ENCODE data around the gene PKD1L1. TPM values are rescaled to one million over a fixed set of nuclear protein-coding genes. Genes with fewer than 3 reads are reported as not detected.

PKD1L1 gene
- total and polyA plus RNA-seq, 4 donors: 0.52 to 1.2 TPM; not detected in 2

DNA sequence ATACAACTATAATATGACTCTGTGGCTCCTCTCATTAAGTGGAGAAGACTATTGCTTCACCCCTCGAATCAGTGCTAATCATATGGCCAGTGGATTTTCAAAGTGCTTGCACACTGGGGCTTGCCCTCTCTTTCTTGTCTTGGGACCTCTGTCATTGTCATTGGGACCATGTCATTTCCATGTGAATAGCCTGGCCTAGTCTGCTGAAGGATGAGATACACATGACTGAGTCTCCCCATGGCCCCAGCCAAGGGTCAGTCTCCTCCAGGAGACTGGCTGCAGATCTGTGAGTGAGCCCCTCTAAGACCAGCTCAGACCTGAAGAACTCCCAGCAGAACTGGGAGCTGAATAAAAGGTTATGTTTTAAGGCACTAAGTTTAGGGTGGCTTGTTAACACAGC, 39.5 kb downstream of the PKD1L1 start:
- Histone ChIP-seq H3K9me3 (ENCODE audit: control insufficient read depth, low read length) (no peaks in the 10 kb centered on the region), H3K4me3 (ENCODE audit: low read length in 2 of 2) (no peak overlapping the region), H3K27me3 (ENCODE audit: control insufficient read depth in 1 of 2, insufficient read depth in 2 of 2, low read length in 1 of 2) (no peaks in the 10 kb centered on the region), H3K4me1 (ENCODE audit: control insufficient read depth in 1 of 2, insufficient read depth in 2 of 2, low read length in 2 of 2) (no peaks in the 10 kb centered on the region), H3K27ac (ENCODE audit: low read depth in 1 of 2, low read length in 2 of 2) (no peak overlapping the region), H3K36me3 (ENCODE audit: control insufficient read depth in 1 of 2, insufficient read depth in 2 of 2, low read length in 1 of 2) (no peaks in the 10 kb centered on the region)
- WGBS, 2 donors: 43 to 74% methylated on average over 1 of the region's 1 CpG
- intact Hi-C loops (cut with DNase I): no loop called here
- DNase-seq (no peak), ATAC-seq (ENCODE audit: low FRiP score) (no peak)

DNA sequence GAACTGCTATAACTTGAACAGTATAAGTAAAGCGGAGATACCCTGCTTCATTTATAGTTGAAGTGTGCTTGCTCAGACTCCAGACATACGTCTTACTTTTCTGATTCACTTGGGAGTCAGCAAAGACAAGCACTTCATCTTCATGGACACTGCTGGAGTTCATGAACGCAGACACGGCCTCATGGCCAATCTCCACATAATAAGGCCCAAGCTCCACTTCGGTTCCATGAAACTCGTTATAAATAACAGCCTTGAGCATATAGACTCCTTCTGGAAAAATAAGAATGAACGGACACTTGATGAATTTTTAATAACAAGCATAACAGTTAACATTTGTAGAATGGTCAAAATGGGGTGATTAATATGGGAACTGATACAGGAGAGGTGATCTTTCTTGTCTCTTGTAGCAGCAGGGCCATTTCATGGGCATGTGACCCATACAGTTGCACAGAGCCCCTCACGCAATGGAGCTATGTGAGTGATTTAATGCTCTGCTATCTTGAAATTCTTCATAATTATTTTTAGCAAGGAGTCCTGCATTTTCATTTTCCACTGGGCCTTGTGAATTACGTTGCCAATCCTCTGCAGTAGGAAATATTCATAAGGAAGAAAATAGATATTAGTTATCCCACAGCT, 40.2 kb downstream of the PKD1L1 start:
- Histone ChIP-seq H3K27ac (ENCODE audit: low read depth in 1 of 2, low read length in 2 of 2) (no peak overlapping the region), H3K36me3 (ENCODE audit: control insufficient read depth in 1 of 2, insufficient read depth in 2 of 2, low read length in 1 of 2) (no peaks in the 10 kb centered on the region), H3K9me3 (ENCODE audit: control insufficient read depth, low read length) (no peaks in the 10 kb centered on the region), H3K4me3 (ENCODE audit: low read length in 2 of 2) (no peak overlapping the region), H3K4me1 (ENCODE audit: control insufficient read depth in 1 of 2, insufficient read depth in 2 of 2, low read length in 2 of 2) (no peaks in the 10 kb centered on the region), H3K27me3 (ENCODE audit: control insufficient read depth in 1 of 2, insufficient read depth in 2 of 2, low read length in 1 of 2) (no peaks in the 10 kb centered on the region)
- ATAC-seq (ENCODE audit: low FRiP score): no peak
- intact Hi-C loops (cut with DNase I): no loop called here
- WGBS, 2 donors: 69 to 79% methylated on average over 9 of the region's 9 CpGs
- no peak for DNase-seq

DNA sequence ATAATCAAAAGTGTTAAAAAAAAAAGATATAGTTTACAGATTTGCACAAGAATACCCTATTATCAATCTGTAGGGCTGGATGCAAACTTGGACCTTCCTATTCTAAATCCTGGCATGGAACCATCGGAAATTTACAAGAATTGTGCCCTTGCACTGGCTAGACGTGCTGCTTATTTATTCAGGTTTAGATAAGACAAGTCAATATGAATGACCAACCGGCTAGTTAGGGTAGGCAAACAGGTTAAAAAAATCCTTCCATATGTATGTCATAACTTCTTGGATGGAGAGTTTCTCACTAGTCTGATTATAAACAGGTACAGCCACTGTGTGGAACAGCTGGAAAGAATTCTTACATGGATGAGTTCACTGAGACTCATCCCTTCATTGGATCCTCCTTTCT, 41.4 kb downstream of the PKD1L1 start:
- Histone ChIP-seq H3K4me3 (ENCODE audit: low read length in 2 of 2) (no peak overlapping the region), H3K9me3 (ENCODE audit: control insufficient read depth, low read length) (no peaks in the 10 kb centered on the region), H3K4me1 (ENCODE audit: control insufficient read depth in 1 of 2, insufficient read depth in 2 of 2, low read length in 2 of 2) (no peaks in the 10 kb centered on the region), H3K27me3 (ENCODE audit: control insufficient read depth in 1 of 2, insufficient read depth in 2 of 2, low read length in 1 of 2) (no peaks in the 10 kb centered on the region), H3K36me3 (ENCODE audit: control insufficient read depth in 1 of 2, insufficient read depth in 2 of 2, low read length in 1 of 2) (no peaks in the 10 kb centered on the region), H3K27ac (ENCODE audit: low read depth in 1 of 2, low read length in 2 of 2) (no peak overlapping the region)
- 72 to 75% methylated on average over 3 of the region's 3 CpGs for WGBS, 2 donors
- ATAC-seq (ENCODE audit: low FRiP score) (no peak), DNase-seq (no peak)
- intact Hi-C loops (cut with DNase I): no loop called here

DNA sequence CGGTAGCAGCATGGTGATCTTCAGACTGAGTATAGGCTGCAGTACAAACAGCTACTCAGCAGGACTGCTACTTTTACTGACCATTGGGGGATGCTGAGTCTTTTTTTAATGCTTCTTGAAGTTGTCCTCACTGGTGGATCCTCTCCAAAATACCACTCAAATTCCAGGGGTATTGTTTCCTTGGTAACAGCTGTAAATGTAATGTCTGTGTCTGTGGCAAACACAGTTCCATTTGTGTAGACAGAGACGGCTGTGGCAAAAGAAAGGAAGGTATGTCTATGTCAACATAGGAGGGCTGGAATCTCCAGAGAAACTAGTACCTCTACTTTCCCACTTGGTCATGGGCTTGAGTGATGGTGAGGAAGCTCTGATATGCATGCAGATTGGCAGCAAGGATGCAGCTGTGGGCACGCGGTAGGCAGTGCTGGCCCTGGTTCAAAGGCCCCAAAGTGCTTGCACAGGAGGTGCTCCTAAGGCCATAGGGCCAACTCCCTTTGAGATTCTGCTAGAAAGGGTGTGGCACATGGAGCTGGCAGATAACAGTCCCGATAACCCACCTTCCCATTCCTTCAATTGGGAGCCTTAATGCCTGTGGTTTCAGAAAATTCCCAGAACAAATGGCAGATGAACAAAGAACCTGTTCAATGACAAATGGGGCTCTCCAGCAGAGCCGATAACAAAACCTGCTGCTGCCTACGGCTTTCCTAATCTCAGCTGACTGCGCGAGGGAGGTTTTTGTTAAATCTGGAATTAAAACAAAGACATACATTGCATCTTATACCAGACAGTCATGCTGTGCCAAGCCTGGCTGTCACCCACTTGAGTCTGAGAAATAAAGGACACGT, 43.0 kb downstream of the PKD1L1 start:
- H3K4me3 ChIP-seq (ENCODE audit: low read length in 2 of 2): no peak overlapping the region
- no peaks in the 10 kb centered on the region for H3K4me1 ChIP-seq (ENCODE audit: control insufficient read depth in 1 of 2, insufficient read depth in 2 of 2, low read length in 2 of 2)
- H3K27me3 ChIP-seq (ENCODE audit: control insufficient read depth in 1 of 2, insufficient read depth in 2 of 2, low read length in 1 of 2): no peaks in the 10 kb centered on the region
- DNase-seq: no peak
- intact Hi-C loops (cut with DNase I): no loop called here
- H3K27ac ChIP-seq (ENCODE audit: low read depth in 1 of 2, low read length in 2 of 2): no peak overlapping the region
- no peaks in the 10 kb centered on the region for H3K9me3 ChIP-seq (ENCODE audit: control insufficient read depth, low read length)
- ATAC-seq (ENCODE audit: low FRiP score): no peak
- no peaks in the 10 kb centered on the region for H3K36me3 ChIP-seq (ENCODE audit: control insufficient read depth in 1 of 2, insufficient read depth in 2 of 2, low read length in 1 of 2)
- 71 to 74% methylated on average over 10 of the region's 10 CpGs for WGBS, 2 donors

DNA sequence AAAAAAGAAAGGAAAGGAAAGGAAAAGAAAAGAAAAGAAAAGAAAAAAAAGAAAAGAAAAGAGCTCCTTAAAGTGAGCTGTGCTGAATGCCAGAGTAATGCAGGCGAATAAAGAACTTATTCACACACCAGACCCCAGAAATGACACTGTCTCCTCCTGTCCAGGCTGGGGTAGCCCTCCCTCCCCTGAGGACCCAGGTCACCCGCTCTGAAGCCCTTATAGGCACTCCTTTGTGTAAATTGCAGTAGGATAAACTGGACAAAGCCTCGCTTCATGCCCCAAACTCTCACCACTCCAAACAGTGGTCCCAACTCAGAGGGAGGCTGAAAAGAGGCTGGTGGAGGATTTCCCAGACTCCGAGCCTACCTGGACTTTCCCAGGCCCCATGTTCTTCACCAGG, 46.3 kb downstream of the PKD1L1 start:
- DNase-seq (no peak), ATAC-seq (ENCODE audit: low FRiP score) (peak; percentile 28)
- H3K4me3 ChIP-seq (ENCODE audit: low read length in 2 of 2): no peak overlapping the region
- H3K36me3 ChIP-seq (ENCODE audit: control insufficient read depth in 1 of 2, insufficient read depth in 2 of 2, low read length in 1 of 2): no peaks in the 10 kb centered on the region
- intact Hi-C loops (cut with DNase I): no loop called here
- 95% methylated on average over 4 of the region's 4 CpGs for WGBS, 2 donors
- H3K27me3 ChIP-seq (ENCODE audit: control insufficient read depth in 1 of 2, insufficient read depth in 2 of 2, low read length in 1 of 2): no peaks in the 10 kb centered on the region
- no peaks in the 10 kb centered on the region for H3K4me1 ChIP-seq (ENCODE audit: control insufficient read depth in 1 of 2, insufficient read depth in 2 of 2, low read length in 2 of 2)
- H3K27ac ChIP-seq (ENCODE audit: low read depth in 1 of 2, low read length in 2 of 2): no peak overlapping the region
- H3K9me3 ChIP-seq (ENCODE audit: control insufficient read depth, low read length): no peaks in the 10 kb centered on the region

DNA sequence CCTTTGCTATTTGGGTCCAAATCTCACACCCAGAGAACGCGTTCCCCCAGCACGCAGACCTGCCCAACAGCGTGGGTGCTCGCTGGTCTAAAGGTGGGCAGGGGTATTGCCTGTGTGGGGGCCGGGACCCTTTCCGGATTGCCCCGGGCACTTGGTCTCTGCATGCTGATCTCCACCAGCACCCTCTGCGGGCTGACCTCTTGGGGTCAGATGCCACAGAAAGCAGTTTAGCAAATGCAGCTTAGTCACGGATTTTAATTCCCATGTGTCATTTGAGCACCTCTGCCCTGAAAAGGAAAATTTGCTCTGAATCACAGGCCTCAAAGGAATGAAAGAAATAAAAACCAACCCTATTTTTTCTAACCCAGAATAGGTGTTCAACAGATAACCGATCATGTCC, 46.7 kb downstream of the PKD1L1 start:
- Histone ChIP-seq H3K27me3 (ENCODE audit: control insufficient read depth in 1 of 2, insufficient read depth in 2 of 2, low read length in 1 of 2) (no peaks in the 10 kb centered on the region), H3K9me3 (ENCODE audit: control insufficient read depth, low read length) (no peaks in the 10 kb centered on the region), H3K4me1 (ENCODE audit: control insufficient read depth in 1 of 2, insufficient read depth in 2 of 2, low read length in 2 of 2) (no peaks in the 10 kb centered on the region), H3K4me3 (ENCODE audit: low read length in 2 of 2) (no peak overlapping the region), H3K27ac (ENCODE audit: low read depth in 1 of 2, low read length in 2 of 2) (no peak overlapping the region), H3K36me3 (ENCODE audit: control insufficient read depth in 1 of 2, insufficient read depth in 2 of 2, low read length in 1 of 2) (no peaks in the 10 kb centered on the region)
- ATAC-seq (ENCODE audit: low FRiP score): no peak
- no peak for DNase-seq
- intact Hi-C loops (cut with DNase I): no loop called here
- WGBS, 2 donors: 80 to 82% methylated on average over 11 of the region's 11 CpGs

DNA sequence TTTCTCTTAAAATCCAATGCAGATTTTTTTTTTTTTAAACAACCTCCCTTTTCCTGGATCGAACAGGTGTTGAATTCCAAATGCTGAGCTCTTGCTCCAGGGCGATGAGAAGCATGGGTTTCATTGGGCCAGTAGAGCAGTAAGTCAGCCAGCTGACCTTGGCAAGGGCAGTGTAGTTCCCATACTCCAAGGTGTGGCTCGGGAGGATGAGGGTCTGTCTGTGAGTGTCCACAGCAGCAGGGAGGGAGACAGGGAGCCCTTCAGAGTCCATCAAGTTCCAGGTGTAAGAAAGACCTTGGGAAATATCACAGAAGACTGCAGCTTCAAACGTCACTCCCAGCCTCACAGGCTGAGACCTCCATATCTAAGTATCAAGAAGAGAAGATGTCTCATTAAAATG, 50.4 kb downstream of the PKD1L1 start:
- Histone ChIP-seq H3K27me3 (ENCODE audit: control insufficient read depth in 1 of 2, insufficient read depth in 2 of 2, low read length in 1 of 2) (no peaks in the 10 kb centered on the region), H3K9me3 (ENCODE audit: control insufficient read depth, low read length) (no peaks in the 10 kb centered on the region), H3K4me3 (ENCODE audit: low read length in 2 of 2) (no peak overlapping the region), H3K36me3 (ENCODE audit: control insufficient read depth in 1 of 2, insufficient read depth in 2 of 2, low read length in 1 of 2) (no peaks in the 10 kb centered on the region), H3K4me1 (ENCODE audit: control insufficient read depth in 1 of 2, insufficient read depth in 2 of 2, low read length in 2 of 2) (no peaks in the 10 kb centered on the region), H3K27ac (ENCODE audit: low read depth in 1 of 2, low read length in 2 of 2) (no peak overlapping the region)
- ATAC-seq (ENCODE audit: low FRiP score) (no peak), DNase-seq (no peak)
- 87 to 92% methylated on average over 4 of the region's 4 CpGs for WGBS, 2 donors
- intact Hi-C loops (cut with DNase I): no loop called here

DNA sequence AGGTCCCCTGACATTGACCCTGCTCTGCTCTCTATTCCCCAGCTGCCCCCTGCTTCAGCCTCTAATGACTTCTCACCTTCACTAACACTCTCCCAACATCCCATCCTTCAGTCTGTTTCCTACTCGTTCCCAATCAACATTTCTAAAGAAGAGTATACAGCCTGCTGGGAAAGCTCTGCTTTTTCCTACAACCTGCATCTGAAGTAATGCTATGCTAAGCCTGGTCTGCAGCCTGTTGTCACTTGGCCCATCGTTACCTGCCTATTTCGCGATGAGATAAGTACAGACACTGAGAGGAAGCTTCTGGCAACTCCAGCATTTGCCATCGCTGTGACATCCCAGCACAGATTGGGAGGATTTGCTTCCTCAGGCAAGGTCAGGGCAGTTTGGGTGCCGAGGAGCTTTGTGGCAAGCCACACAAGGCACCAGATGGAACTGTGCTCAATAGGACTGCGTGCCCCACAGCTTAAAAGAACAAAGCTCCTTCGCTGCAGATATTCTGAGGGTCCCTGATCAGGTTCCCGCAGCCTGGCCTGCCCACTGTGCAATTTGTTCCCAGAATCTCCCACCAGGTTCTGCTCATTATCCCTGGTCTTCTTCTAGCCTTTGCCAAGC, 51.4 kb downstream of the PKD1L1 start:
- Histone ChIP-seq H3K27me3 (ENCODE audit: control insufficient read depth in 1 of 2, insufficient read depth in 2 of 2, low read length in 1 of 2) (no peaks in the 10 kb centered on the region), H3K4me1 (ENCODE audit: control insufficient read depth in 1 of 2, insufficient read depth in 2 of 2, low read length in 2 of 2) (no peaks in the 10 kb centered on the region), H3K36me3 (ENCODE audit: control insufficient read depth in 1 of 2, insufficient read depth in 2 of 2, low read length in 1 of 2) (no peaks in the 10 kb centered on the region), H3K9me3 (ENCODE audit: control insufficient read depth, low read length) (no peaks in the 10 kb centered on the region), H3K4me3 (ENCODE audit: low read length in 2 of 2) (no peak overlapping the region), H3K27ac (ENCODE audit: low read depth in 1 of 2, low read length in 2 of 2) (no peak overlapping the region)
- intact Hi-C loops (cut with DNase I): no loop called here
- 72% methylated on average over 9 of the region's 9 CpGs for WGBS, 2 donors
- ATAC-seq (ENCODE audit: low FRiP score): peak; percentile 20
- DNase-seq: no peak

DNA sequence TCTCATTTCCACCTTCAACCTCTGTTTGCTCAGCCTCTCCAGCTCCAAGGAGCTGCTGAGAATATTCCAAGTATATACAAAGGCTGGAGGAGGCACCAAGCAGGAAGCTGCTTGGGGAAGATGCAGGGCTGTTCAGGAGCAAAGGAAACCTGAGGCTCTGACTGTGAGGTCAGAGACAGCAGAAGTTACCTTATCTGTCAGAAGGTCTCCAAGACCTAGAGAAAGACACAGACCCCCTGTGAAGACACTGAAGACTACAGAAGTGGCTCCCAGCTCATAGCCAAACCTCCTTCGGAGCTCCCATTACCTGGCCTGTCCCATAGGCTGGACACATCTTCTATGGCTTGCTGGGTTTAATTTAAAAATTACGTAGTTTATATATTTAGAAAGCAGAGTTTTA, 53.2 kb downstream of the PKD1L1 start:
- H3K9me3 ChIP-seq (ENCODE audit: control insufficient read depth, low read length): no peaks in the 10 kb centered on the region
- no peak overlapping the region for H3K27ac ChIP-seq (ENCODE audit: low read depth in 1 of 2, low read length in 2 of 2)
- WGBS, 2 donors: 91 to 93% methylated on average over 2 of the region's 2 CpGs
- no peak overlapping the region for H3K4me3 ChIP-seq (ENCODE audit: low read length in 2 of 2)
- H3K27me3 ChIP-seq (ENCODE audit: control insufficient read depth in 1 of 2, insufficient read depth in 2 of 2, low read length in 1 of 2): no peaks in the 10 kb centered on the region
- intact Hi-C loops (cut with DNase I): no loop called here
- ATAC-seq (ENCODE audit: low FRiP score): no peak
- no peaks in the 10 kb centered on the region for H3K4me1 ChIP-seq (ENCODE audit: control insufficient read depth in 1 of 2, insufficient read depth in 2 of 2, low read length in 2 of 2)
- H3K36me3 ChIP-seq (ENCODE audit: control insufficient read depth in 1 of 2, insufficient read depth in 2 of 2, low read length in 1 of 2): no peaks in the 10 kb centered on the region
- DNase-seq: no peak
